Upper lobe of left lung (tissue), 6 donors: ENCODE results near the gene MGAM2. TPM values are rescaled to one million over a fixed set of nuclear protein-coding genes. Genes with fewer than 3 reads are reported as not detected.

Source experiments
- ATAC-seq, 2 donors: fragments of 200-7000 bp; cut with Tn5 transposase; one replicate each; pipeline ENCODE4 v1.9.1; 2022; ENCODE audit warnings: mild to moderate bottlenecking in 2 of 2, moderate library complexity in 2 of 2; ENCODE audit not compliant: low FRiP score in 2 of 2
- DNase-seq, 2 donors: peaks; one replicate each; pipeline ENCODE4 v3.0.0-alpha.2; 2019 to 2020
- H3K27ac ChIP-seq, 4 donors: fragments of 200-600 bp; sonication (generic); one replicate each; pipeline ENCODE4 v1.5.1; 2016 to 2019
- H3K27me3 ChIP-seq, 4 donors: fragments of 200-600 bp; sonication (generic); one replicate each; pipeline ENCODE4 v1.5.1; 2017 to 2019
- H3K36me3 ChIP-seq, 4 donors: fragments of 200-600 bp; sonication (generic); one replicate each; pipeline ENCODE4 v1.5.1; 2016 to 2019
- H3K4me1 ChIP-seq, 4 donors: fragments of 200-600 bp; sonication (generic); one replicate each; pipeline ENCODE4 v1.5.1; 2018 to 2019
- H3K4me3 ChIP-seq, 4 donors: fragments of 200-600 bp; sonication (generic); one replicate each; pipeline ENCODE4 v1.5.1; 2017 to 2019; ENCODE audit warnings: mild to moderate bottlenecking in 2 of 4, moderate library complexity in 1 of 4
- H3K9me3 ChIP-seq, 4 donors: fragments of 200-600 bp; sonication (generic); one replicate each; pipeline ENCODE4 v1.5.1; 2018 to 2019
- EP300 ChIP-seq, 4 donors: sonication (generic); formaldehyde crosslinking; IDR thresholded peaks; one replicate each; pipeline ENCODE4 v1.5.1; 2017; ENCODE audit warnings: antibody characterized with exemption in 4 of 4, control low read depth in 2 of 4
- POLR2A ChIP-seq, 4 donors: fragments of 450-650 bp; IDR thresholded peaks; one replicate each; pipeline ENCODE4 v1.5.1; 2016 to 2017; ENCODE audit warnings: antibody characterized with exemption in 4 of 4, mild to moderate bottlenecking in 2 of 4
- POLR2AphosphoS5 ChIP-seq, 2 donors: sonication (generic); formaldehyde crosslinking; IDR thresholded peaks; one replicate each; pipeline ENCODE4 v1.5.1; 2017; ENCODE audit warnings: antibody characterized with exemption in 2 of 2
- WGBS, 2 donors: methylation state at CpG; one replicate each; pipeline ENCODE4 v1.1.5; 2017 to 2018; 5-methylcytosine and 5-hydroxymethylcytosine counted together
- total RNA-seq, 6 donors: library from RNA; depleted of rRNA in 4 of 6; stranded (reverse); fragments of >200 nt in 4 of 6; gene quantifications; one replicate each; pipeline versions ENCODE4 v1.1.0 to v1.2.1, GENCODE V29; 2016 to 2021
- TF ChIP-seq, protein P1 (sequence below), 6 experiments: fragments of 450-650 bp in 4 of 6; fragments of 200-600 bp in 2 of 6; sonication (generic) in 2 of 6; IDR thresholded peaks; one replicate each; pipeline ENCODE4 v1.5.1; 2016 to 2019; ENCODE audit warnings: antibody characterized with exemption in 6 of 6
- donor health status: DM: no; HTN: no; CAD: no; lungs with moderate emphysema.
- donor health status: DM: no; HTN: yes; CAD: no; lungs with severe emphysema.

MGAM2 gene
- total RNA-seq, 6 donors from 2014 or later: 0.43 to 1.6 (median 0.63) TPM

DNA sequence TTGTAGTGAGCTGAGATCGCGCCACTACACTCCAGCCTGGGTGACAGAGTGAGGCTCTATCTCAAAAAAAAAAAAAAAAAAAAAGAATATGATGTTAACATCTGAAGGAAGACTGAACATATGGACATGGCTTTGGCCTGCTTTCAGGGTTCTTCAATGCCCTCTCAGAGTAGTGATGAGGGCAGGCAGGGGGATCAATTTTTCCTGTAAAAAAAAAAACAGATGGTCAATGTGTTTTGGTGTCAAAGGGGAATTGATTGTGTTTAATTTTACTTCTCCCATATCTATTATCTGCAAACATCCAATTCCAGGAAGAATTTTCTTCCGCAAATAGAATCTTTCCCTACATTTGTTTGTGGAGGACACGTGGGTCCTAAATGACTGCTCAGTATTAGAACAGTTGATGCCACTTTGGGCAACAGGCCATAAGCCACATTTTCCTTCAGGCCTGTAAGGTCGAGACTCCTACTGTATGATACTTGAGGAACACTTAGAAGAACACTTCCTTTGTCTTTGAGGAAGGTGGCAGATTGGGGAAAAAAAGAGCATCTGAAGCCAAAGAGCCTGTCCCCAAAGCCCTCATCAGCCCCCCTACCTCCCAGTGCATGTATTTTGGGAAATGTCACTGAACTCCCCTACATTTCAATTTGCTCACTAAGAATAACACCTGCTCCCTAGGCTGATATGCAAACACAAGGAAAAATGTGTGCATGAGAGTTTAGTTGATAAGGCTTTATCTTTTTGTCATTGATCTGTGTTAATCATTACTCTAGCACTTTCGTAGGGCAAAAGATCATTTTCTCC is 28.3 kb downstream of the MGAM2 start:
- no peaks in the 10 kb centered on the region for H3K27me3 ChIP-seq
- H3K36me3 ChIP-seq: no peaks in the 10 kb centered on the region
- DNase-seq (no peak), ATAC-seq (no peak)
- TF ChIP-seq POLR2A (IDR thresholded peaks at IDR 0.05) (no peak), EP300 (IDR thresholded peaks at IDR 0.05) (no peak), POLR2AphosphoS5 (IDR thresholded peaks at IDR 0.05) (no peak)
- TF ChIP-seq, protein P1, sequence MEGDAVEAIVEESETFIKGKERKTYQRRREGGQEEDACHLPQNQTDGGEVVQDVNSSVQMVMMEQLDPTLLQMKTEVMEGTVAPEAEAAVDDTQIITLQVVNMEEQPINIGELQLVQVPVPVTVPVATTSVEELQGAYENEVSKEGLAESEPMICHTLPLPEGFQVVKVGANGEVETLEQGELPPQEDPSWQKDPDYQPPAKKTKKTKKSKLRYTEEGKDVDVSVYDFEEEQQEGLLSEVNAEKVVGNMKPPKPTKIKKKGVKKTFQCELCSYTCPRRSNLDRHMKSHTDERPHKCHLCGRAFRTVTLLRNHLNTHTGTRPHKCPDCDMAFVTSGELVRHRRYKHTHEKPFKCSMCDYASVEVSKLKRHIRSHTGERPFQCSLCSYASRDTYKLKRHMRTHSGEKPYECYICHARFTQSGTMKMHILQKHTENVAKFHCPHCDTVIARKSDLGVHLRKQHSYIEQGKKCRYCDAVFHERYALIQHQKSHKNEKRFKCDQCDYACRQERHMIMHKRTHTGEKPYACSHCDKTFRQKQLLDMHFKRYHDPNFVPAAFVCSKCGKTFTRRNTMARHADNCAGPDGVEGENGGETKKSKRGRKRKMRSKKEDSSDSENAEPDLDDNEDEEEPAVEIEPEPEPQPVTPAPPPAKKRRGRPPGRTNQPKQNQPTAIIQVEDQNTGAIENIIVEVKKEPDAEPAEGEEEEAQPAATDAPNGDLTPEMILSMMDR (IDR thresholded peaks at IDR 0.05): no peak
- no peak overlapping the region for H3K4me3 ChIP-seq
- 68 to 72% methylated on average over 6 of the region's 6 CpGs for WGBS, 2 donors
- no peaks in the 10 kb centered on the region for H3K9me3 ChIP-seq
- no peaks in the 10 kb centered on the region for H3K4me1 ChIP-seq
- H3K27ac ChIP-seq: no peak overlapping the region

DNA sequence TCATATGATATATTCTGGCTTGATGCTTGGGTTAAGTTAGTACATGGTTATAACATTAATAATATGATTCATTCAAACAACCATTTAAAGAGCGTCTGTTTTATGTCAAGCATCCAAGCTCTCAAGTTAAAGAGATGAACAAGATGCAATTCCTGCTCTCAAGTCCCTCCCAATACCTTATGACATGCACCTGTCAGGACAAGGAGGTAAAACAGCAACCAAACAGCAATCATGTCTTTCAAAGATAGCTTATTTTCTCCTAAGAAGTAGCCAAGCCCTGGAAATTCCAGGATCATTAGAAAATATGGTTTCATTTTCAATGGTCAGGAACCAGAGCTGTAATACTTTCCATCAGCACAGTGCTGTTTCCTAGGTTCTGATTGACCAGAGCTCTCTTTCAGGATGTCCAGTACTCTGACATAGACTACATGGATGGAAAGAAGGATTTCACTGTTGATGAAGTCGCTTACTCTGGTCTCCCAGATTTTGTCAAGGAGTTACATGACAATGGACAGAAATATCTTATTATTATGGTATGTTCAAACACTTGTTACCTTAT is 29.0 kb downstream of the MGAM2 start:
- 88 to 93% methylated on average over 2 of the region's 2 CpGs for WGBS, 2 donors
- H3K36me3 ChIP-seq: no peaks in the 10 kb centered on the region
- no peak for ATAC-seq

DNA sequence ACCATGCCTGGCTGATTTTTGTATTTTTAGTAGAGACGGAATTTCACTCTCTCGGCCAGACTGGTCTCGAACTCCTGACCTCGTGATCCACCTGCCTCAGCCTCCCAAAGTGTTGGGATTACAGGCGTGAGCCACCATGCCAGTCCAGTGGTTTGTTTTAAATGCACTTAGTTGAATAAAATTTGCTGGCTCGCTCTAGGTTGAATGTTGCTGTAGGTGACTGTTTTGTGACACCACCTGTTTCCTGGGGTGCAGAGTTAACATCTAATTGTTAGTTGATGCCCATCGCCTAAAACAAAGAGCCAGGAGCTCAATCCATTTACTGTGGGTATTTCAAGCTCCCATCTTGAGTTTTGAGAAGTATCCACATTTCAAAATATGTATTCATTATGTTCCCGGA is 31.2 kb downstream of the MGAM2 start:
- H3K27me3 ChIP-seq: no peaks in the 10 kb centered on the region
- no peak for ATAC-seq
- WGBS, 2 donors: 93 to 97% methylated on average over 7 to 8 of the region's 8 CpGs

More for the DNA sequence above, 29.0 kb downstream of the MGAM2 start:
- H3K4me1 ChIP-seq: no peaks in the 10 kb centered on the region
- DNase-seq: no peak
- H3K9me3 ChIP-seq: no peaks in the 10 kb centered on the region
- H3K27ac ChIP-seq: no peak overlapping the region
- H3K4me3 ChIP-seq: no peak overlapping the region
- TF ChIP-seq EP300 (IDR thresholded peaks at IDR 0.05): no peak
- TF ChIP-seq, protein P1 (IDR thresholded peaks at IDR 0.05): no peak
- no peak for TF ChIP-seq POLR2A (IDR thresholded peaks at IDR 0.05)
- no peak for TF ChIP-seq POLR2AphosphoS5 (IDR thresholded peaks at IDR 0.05)
- H3K27me3 ChIP-seq: no peaks in the 10 kb centered on the region

GRCh38 chr7:142146124-142146523 is 34.6 kb downstream of the MGAM2 start:
- no peaks in the 10 kb centered on the region for H3K27me3 ChIP-seq
- no peaks in the 10 kb centered on the region for H3K36me3 ChIP-seq
- 79 to 84% methylated on average over 2 of the region's 2 CpGs for WGBS, 2 donors
- no peaks in the 10 kb centered on the region for H3K4me1 ChIP-seq
- H3K9me3 ChIP-seq: no peaks in the 10 kb centered on the region
- H3K4me3 ChIP-seq: no peak overlapping the region
- no peak for TF ChIP-seq POLR2AphosphoS5 (IDR thresholded peaks at IDR 0.05)
- TF ChIP-seq POLR2A (IDR thresholded peaks at IDR 0.05): no peak
- TF ChIP-seq, protein P1 (IDR thresholded peaks at IDR 0.05): no peak
- no peak for TF ChIP-seq EP300 (IDR thresholded peaks at IDR 0.05)
- no peak for ATAC-seq
- DNase-seq: no peak
- H3K27ac ChIP-seq: no peak overlapping the region

More for the DNA sequence above, 31.2 kb downstream of the MGAM2 start:
- no peak overlapping the region for H3K4me3 ChIP-seq
- TF ChIP-seq POLR2A (IDR thresholded peaks at IDR 0.05) (no peak), POLR2AphosphoS5 (IDR thresholded peaks at IDR 0.05) (no peak), EP300 (IDR thresholded peaks at IDR 0.05) (no peak)
- TF ChIP-seq, protein P1 (IDR thresholded peaks at IDR 0.05): no peak
- no peaks in the 10 kb centered on the region for H3K36me3 ChIP-seq
- no peaks in the 10 kb centered on the region for H3K4me1 ChIP-seq
- no peaks in the 10 kb centered on the region for H3K9me3 ChIP-seq
- DNase-seq: no peak
- no peak overlapping the region for H3K27ac ChIP-seq
